ENCODE results near the gene LY6G6F.

DNA sequence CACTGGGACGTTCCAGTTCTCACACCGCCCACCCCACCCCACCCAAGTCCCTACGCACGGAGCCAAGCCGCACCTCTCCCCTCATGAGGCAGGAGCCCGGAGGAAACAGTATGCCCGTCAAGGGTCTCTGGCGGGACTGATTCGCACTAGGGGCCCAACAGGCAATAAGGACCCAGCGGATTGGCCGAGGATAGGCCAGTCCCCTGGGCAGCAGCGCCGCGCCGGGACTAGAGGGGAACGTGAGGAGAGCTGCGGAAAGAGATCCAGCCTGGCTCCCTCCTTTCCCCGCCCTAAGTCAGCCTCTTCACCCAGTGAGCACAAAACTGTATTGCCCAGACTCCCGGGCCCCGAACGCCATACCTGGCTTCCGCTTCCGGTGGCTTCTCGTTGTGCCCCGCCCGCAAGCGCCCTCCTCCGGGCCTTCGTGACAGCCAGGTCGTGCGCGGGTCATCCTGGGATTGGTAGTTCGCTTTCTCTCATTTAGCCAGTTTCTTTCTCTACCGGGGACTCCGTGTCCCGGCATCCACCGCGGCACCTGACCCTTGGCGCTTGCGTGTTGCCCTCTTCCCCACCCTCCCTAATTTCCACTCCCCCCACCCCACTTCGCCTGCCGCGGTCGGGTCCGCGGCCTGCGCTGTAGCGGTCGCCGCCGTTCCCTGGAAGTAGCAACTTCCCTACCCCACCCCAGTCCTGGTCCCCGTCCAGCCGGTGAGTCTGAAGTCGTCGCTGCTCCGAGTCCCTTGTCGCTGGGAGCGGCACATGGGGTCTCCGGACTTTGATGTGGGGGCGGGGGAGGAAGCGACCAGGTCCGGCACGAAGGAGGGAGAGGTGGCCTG is 40.9 kb upstream of the LY6G6F start, which contains the start of gene CSNK2B:
- TF ChIP-seq NFIC (IDR thresholded peaks at IDR 0.05; ENCODE audit: borderline replicate concordance) (no peak), CTCF (IDR thresholded peaks at IDR 0.05) (no peak), POLR2AphosphoS5 (IDR thresholded peaks at IDR 0.05; ENCODE audit: low read depth, low read length) (peak; percentile 82), RAD21 (IDR thresholded peaks at IDR 0.05; ENCODE audit: low read length) (no peak), USF2 (IDR thresholded peaks at IDR 0.05; ENCODE audit: borderline replicate concordance, low read depth, low read length) (peak; percentile 59), SMC3 (IDR thresholded peaks at IDR 0.05; ENCODE audit: low read depth, low read length) (no peak)
- TF ChIP-seq, protein P1, sequence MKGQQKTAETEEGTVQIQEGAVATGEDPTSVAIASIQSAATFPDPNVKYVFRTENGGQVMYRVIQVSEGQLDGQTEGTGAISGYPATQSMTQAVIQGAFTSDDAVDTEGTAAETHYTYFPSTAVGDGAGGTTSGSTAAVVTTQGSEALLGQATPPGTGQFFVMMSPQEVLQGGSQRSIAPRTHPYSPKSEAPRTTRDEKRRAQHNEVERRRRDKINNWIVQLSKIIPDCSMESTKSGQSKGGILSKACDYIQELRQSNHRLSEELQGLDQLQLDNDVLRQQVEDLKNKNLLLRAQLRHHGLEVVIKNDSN (IDR thresholded peaks at IDR 0.05; ENCODE audit: borderline replicate concordance, low read depth): peak; percentile 66; the same call in 1 of the 2 replicates
- TF ChIP-seq, protein P2, sequence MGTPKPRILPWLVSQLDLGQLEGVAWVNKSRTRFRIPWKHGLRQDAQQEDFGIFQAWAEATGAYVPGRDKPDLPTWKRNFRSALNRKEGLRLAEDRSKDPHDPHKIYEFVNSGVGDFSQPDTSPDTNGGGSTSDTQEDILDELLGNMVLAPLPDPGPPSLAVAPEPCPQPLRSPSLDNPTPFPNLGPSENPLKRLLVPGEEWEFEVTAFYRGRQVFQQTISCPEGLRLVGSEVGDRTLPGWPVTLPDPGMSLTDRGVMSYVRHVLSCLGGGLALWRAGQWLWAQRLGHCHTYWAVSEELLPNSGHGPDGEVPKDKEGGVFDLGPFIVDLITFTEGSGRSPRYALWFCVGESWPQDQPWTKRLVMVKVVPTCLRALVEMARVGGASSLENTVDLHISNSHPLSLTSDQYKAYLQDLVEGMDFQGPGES (IDR thresholded peaks at IDR 0.05; ENCODE audit: low read depth, low read length): no peak
- TF ChIP-seq, protein P3, sequence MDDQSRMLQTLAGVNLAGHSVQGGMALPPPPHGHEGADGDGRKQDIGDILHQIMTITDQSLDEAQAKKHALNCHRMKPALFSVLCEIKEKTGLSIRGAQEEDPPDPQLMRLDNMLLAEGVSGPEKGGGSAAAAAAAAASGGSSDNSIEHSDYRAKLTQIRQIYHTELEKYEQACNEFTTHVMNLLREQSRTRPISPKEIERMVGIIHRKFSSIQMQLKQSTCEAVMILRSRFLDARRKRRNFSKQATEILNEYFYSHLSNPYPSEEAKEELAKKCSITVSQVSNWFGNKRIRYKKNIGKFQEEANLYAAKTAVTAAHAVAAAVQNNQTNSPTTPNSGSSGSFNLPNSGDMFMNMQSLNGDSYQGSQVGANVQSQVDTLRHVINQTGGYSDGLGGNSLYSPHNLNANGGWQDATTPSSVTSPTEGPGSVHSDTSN (IDR thresholded peaks at IDR 0.05): 0 out of 2 replicates have a peak, but pooled peaks have one; percentile 11
